ENCODE data around the gene OR5AN1.
"Not testable (repeated sequence)": the region's sequence is repeated elsewhere in the genome, so short reads cannot be mapped to it uniquely, and the experiment has no call there.

Gene OR5AN1

GRCh38 chr11:59358595-59358994 lies at the start of gene OR5AN1:
Gene OR5AN1, plus strand, starts transcription at chr11:59358895. Its CDS starts 5,564 bp downstream, at chr11:59364459.
- no peak for DNase-seq (ENCODE audit: low spot score)

- no peak for DNase-seq (ENCODE audit: low spot score)
Observed at GRCh38 chr11:59335001-59335400, 23.7 kb upstream of the OR5AN1 start.

GRCh38 chr11:59336176-59336575 lies 22.5 kb upstream of the OR5AN1 start:
- DNase-seq (ENCODE audit: low spot score), result no peak

- DNase-seq (ENCODE audit: low spot score), result no peak
Observed at GRCh38 chr11:59336931-59337330, 21.8 kb upstream of the OR5AN1 start.

GRCh38 chr11:59349657-59350056 lies 9.0 kb upstream of the OR5AN1 start:
- not testable (repeated sequence) for DNase-seq (ENCODE audit: low spot score)

GRCh38 chr11:59355226-59355625 lies 3.5 kb upstream of the OR5AN1 start:
- DNase-seq (ENCODE audit: low spot score), result no peak

GRCh38 chr11:59356561-59356960 lies 2.1 kb upstream of the OR5AN1 start:
- DNase-seq (ENCODE audit: low spot score), result no peak

- no peak for DNase-seq (ENCODE audit: low spot score)
Observed at GRCh38 chr11:59358020-59358419, 675 bp upstream of the OR5AN1 start.

GRCh38 chr11:59365232-59366018 lies 6.7 kb downstream of the OR5AN1 start:
- no peak for DNase-seq (ENCODE audit: low spot score)

GRCh38 chr11:59368238-59369022 lies 9.7 kb downstream of the OR5AN1 start:
- no peak for DNase-seq (ENCODE audit: low spot score)

- not testable (repeated sequence) for DNase-seq (ENCODE audit: low spot score)
Observed at GRCh38 chr11:59372324-59372723, 13.6 kb downstream of the OR5AN1 start.

GRCh38 chr11:59380263-59381059 lies 21.8 kb downstream of the OR5AN1 start:
- no peak for DNase-seq (ENCODE audit: low spot score)

GRCh38 chr11:59394186-59394585 lies 35.5 kb downstream of the OR5AN1 start:
- no peak for DNase-seq (ENCODE audit: low spot score)

- no peak for DNase-seq (ENCODE audit: low spot score)
Observed at GRCh38 chr11:59400461-59401261, 42.0 kb downstream of the OR5AN1 start.

GRCh38 chr11:59401262-59401552 lies 42.5 kb downstream of the OR5AN1 start:
- no peak for DNase-seq (ENCODE audit: low spot score)

GRCh38 chr11:59403546-59403945 lies 44.9 kb downstream of the OR5AN1 start:
- DNase-seq (ENCODE audit: low spot score), result no peak

GRCh38 chr11:59413646-59414045 lies 55.0 kb downstream of the OR5AN1 start:
- no peak for DNase-seq (ENCODE audit: low spot score)

- no peak for DNase-seq (ENCODE audit: low spot score)
Observed at GRCh38 chr11:59415111-59415510, 56.4 kb downstream of the OR5AN1 start.

- no peak for DNase-seq (ENCODE audit: low spot score)
Observed at GRCh38 chr11:59416613-59417012, 57.9 kb downstream of the OR5AN1 start.

GRCh38 chr11:59417023-59417422 lies 58.3 kb downstream of the OR5AN1 start:
- DNase-seq (ENCODE audit: low spot score), result no peak

- no peak for DNase-seq (ENCODE audit: low spot score)
Observed at GRCh38 chr11:59418156-59418555, 59.5 kb downstream of the OR5AN1 start.
